ENCODE data around the gene CFAP77. TPM values are rescaled to one million over a fixed set of nuclear protein-coding genes. Genes with fewer than 3 reads are reported as not detected.

The CFAP77 gene
- total and polyA plus RNA-seq, 9 of the 15 experiments (the other 6 are each of a cell fraction or from before 2014, with no cell fraction given), result not detected

DNA sequence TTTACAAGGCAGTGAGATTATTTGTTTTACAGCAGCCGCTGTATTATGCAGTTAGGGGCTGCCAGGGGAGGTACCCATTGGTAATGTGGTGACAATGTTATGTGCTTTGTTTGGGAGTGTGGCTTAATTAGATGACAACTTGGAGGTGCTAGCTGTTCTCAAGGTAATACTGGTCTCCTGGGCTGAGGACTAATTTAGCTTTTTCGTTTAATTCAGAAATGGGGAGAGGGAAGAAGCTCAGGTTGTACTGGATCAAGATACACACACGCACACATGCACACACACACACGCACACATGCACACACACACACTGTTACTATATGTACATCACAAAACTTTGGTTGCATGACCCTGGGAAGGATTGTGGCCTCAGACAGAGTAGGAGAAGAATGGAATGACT lies 37.9 kb downstream of the CFAP77 start (continued):
- TF ChIP-seq KDM5B (IDR thresholded peaks at IDR 0.05; ENCODE audit: insufficient replicate concordance, low read depth, low read length) (no peak), ZNF57 (CRISPR knock-in tag; IDR thresholded peaks at IDR 0.05) (no peak), ZBTB49 (CRISPR knock-in tag; IDR thresholded peaks at IDR 0.05; ENCODE audit: borderline replicate concordance) (no peak), NR2C1 (IDR thresholded peaks at IDR 0.05) (no peak), NR2C1 (tag; IDR thresholded peaks at IDR 0.05) (no peak), ETV5 (CRISPR knock-in tag; IDR thresholded peaks at IDR 0.05; ENCODE audit: low read depth) (no peak), ZNF764 (CRISPR knock-in tag; IDR thresholded peaks at IDR 0.05; ENCODE audit: low read depth) (no peak), NONO (IDR thresholded peaks at IDR 0.05; ENCODE audit: low read depth in 2 of 2, low read length in 1 of 2) (no peak), TSC22D4 (tag; IDR thresholded peaks at IDR 0.05) (no peak)

GRCh38 chr9:132451276-132451675 lies 41.3 kb downstream of the CFAP77 start:
- Histone ChIP-seq H3K4me2 (ENCODE audit: insufficient read depth, low read length) (no peak overlapping the region), H2AFZ (ENCODE audit: low read depth, low read length) (no peak overlapping the region), H3K27ac (ENCODE audit: extremely low read depth, low read depth, low read length) (no peak overlapping the region), H3K4me1 (replicated peaks in 1 of 2; ENCODE audit: control insufficient read depth in 2 of 2, insufficient read depth in 2 of 2, low read length in 2 of 2) (peaks cover 0 to 3% of the 10 kb centered on the region in 2 experiments; a peak in 1 of 5 replicates), H3K27me3 (ENCODE audit: control insufficient read depth in 2 of 2, insufficient read depth in 2 of 2, low read length in 2 of 2) (peaks cover 43 to 76% of the 10 kb centered on the region in 2 experiments), H3K9ac (ENCODE audit: insufficient read depth in 1 of 2, low read depth in 2 of 2, low read length in 2 of 2) (no peak overlapping the region), H3K79me2 (ENCODE audit: control insufficient read depth, insufficient read depth, low read length) (no peaks in the 10 kb centered on the region), H3K9me3 (replicated peaks; ENCODE audit: control insufficient read depth, insufficient read depth, low read depth, low read length) (no peaks in the 10 kb centered on the region), H3K4me3 (no peak overlapping the region), H3K9me1 (ENCODE audit: control insufficient read depth, insufficient read depth, low read length) (no peaks in the 10 kb centered on the region), H4K20me1 (replicated peaks; ENCODE audit: control insufficient read depth, insufficient read depth, low read length) (no peaks in the 10 kb centered on the region; the same call in 1 of the 2 replicates), H3K36me3 (ENCODE audit: control insufficient read depth, insufficient read depth, low read length) (no peaks in the 10 kb centered on the region)
- POLR2A ChIA-PET, result no interaction called here
- in situ Hi-C loops (cut with MboI), result no loop called here
- ATAC-seq (no peak), FAIRE-seq (no peak), DNase-seq (ENCODE audit: extremely low read depth in 1 of 4, low spot score in 3 of 4) (no peak)
- intact Hi-C loops (cut with micrococcal nuclease), result no loop called here
- 0% methylated on average over 5 of the region's 10 CpGs for WGBS (ENCODE audit: insufficient coverage, low coverage, missing lambda C conversion rate)
- CTCF ChIA-PET (ENCODE audit: low intra/inter-chr PET ratio), result interaction anchor here (0.7 kb wide), 1 partner anchor 31 kb away, joined by 5 read pairs; no protein-coding TSS in a partner anchor
- no TSS peak for BruUV-seq (replicated peaks)
- TF ChIP-seq POLR2AphosphoS5 (IDR thresholded peaks at IDR 0.05; ENCODE audit: control insufficient read depth, insufficient read depth, low read depth, low read length), result no peak
- no peak for TF ChIP-seq ZNF766 (CRISPR knock-in tag; conservative IDR thresholded peaks at IDR 0.05)
- no peak for TF ChIP-seq BRCA1 (IDR thresholded peaks at IDR 0.05)
- no peak for TF ChIP-seq BRCA1 (CRISPR knock-in tag; IDR thresholded peaks at IDR 0.05)
- TF ChIP-seq ESRRB (CRISPR knock-in tag; IDR thresholded peaks at IDR 0.05; ENCODE audit: borderline replicate concordance), result no peak
- TF ChIP-seq, protein P1, sequence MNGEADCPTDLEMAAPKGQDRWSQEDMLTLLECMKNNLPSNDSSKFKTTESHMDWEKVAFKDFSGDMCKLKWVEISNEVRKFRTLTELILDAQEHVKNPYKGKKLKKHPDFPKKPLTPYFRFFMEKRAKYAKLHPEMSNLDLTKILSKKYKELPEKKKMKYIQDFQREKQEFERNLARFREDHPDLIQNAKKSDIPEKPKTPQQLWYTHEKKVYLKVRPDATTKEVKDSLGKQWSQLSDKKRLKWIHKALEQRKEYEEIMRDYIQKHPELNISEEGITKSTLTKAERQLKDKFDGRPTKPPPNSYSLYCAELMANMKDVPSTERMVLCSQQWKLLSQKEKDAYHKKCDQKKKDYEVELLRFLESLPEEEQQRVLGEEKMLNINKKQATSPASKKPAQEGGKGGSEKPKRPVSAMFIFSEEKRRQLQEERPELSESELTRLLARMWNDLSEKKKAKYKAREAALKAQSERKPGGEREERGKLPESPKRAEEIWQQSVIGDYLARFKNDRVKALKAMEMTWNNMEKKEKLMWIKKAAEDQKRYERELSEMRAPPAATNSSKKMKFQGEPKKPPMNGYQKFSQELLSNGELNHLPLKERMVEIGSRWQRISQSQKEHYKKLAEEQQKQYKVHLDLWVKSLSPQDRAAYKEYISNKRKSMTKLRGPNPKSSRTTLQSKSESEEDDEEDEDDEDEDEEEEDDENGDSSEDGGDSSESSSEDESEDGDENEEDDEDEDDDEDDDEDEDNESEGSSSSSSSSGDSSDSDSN (IDR thresholded peaks at IDR 0.05; ENCODE audit: borderline replicate concordance in 1 of 2, low read depth in 2 of 2, low read length in 2 of 2), result no peak
- no peak for TF ChIP-seq IRF9 (tag; IDR thresholded peaks at IDR 0.05)
- no peak for TF ChIP-seq NCOA6 (IDR thresholded peaks at IDR 0.05)
- TF ChIP-seq TARDBP (IDR thresholded peaks at IDR 0.05), result no peak

All from K562 (cell line).